ENCODE measurements around the gene KRTAP6-1.

DNA sequence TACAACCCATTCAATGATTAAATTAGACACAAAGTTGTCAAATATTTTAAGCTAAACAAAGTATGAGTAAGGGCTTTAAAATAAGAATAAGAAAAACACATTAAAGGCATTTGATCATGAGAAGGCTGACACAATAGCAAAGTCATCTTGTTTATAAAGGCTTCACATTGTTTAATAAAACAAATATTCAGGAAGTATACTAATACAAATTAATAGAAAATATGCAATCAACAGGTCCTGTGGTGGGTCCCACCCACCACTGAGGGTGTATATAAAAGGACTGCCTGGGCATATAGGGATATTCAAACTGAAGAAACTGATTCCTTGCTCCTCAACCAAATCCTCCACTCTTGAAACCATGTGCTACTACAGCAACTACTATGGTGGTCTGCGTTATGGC lies 21.2 kb upstream of the KRTAP6-1 start, which contains the start of gene KRTAP20-2:
- TF ChIP-seq EZH2phosphoT487 (IDR thresholded peaks at IDR 0.05; ENCODE audit: low read depth, severe bottlenecking, unreplicated experiment) (no peak), EZH2 (IDR thresholded peaks at IDR 0.05; ENCODE audit: borderline replicate concordance) (no peak)
- TF ChIP-seq, protein P1, sequence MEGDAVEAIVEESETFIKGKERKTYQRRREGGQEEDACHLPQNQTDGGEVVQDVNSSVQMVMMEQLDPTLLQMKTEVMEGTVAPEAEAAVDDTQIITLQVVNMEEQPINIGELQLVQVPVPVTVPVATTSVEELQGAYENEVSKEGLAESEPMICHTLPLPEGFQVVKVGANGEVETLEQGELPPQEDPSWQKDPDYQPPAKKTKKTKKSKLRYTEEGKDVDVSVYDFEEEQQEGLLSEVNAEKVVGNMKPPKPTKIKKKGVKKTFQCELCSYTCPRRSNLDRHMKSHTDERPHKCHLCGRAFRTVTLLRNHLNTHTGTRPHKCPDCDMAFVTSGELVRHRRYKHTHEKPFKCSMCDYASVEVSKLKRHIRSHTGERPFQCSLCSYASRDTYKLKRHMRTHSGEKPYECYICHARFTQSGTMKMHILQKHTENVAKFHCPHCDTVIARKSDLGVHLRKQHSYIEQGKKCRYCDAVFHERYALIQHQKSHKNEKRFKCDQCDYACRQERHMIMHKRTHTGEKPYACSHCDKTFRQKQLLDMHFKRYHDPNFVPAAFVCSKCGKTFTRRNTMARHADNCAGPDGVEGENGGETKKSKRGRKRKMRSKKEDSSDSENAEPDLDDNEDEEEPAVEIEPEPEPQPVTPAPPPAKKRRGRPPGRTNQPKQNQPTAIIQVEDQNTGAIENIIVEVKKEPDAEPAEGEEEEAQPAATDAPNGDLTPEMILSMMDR (IDR thresholded peaks at IDR 0.05; ENCODE audit: poor library complexity): no peak

All from hepatocyte (in vitro differentiated cells).